Natural killer cell (primary cell): Measurements from ENCODE around the gene NAP1L1. TPM values are rescaled to one million over a fixed set of nuclear protein-coding genes. Genes with fewer than 3 reads are reported as not detected.

Experiments used
- ATAC-seq, 3 donors: fragments of 150-1000 bp in 2 of 3; fragments of 200-7000 bp in 1 of 3; cut with Tn5 transposase; 1 replicate in 1 of 3; 2 replicates in 2 of 3; pipeline ENCODE4 v1.10.0; 2021; ENCODE audit warnings: mild to moderate bottlenecking in 2 of 3, moderate library complexity in 2 of 3
- DNase-seq, 2 donors: peaks; one replicate each; pipeline versions ENCODE4 v3.0.0 to v3.0.0-alpha.2; 2013 to 2021; ENCODE audit warnings: mixed read lengths in 1 of 2
- H3K27ac ChIP-seq: one replicate; pipeline ENCODE4 v1.5.1; 2013; ENCODE audit warnings: mild to moderate bottlenecking, low read length
- H3K27me3 ChIP-seq: one replicate; pipeline ENCODE4 v1.6.1; 2013; ENCODE audit warnings: low read length; ENCODE audit not compliant: control insufficient read depth, insufficient read depth
- H3K36me3 ChIP-seq: one replicate; pipeline ENCODE4 v1.6.1; 2013; ENCODE audit warnings: low read length; ENCODE audit not compliant: control insufficient read depth, insufficient read depth
- H3K4me1 ChIP-seq: one replicate; pipeline ENCODE4 v1.6.1; 2013; ENCODE audit warnings: low read length; ENCODE audit not compliant: control insufficient read depth, insufficient read depth
- H3K4me3 ChIP-seq: one replicate; pipeline ENCODE4 v1.5.1; 2013; ENCODE audit warnings: low read length
- H3K9me3 ChIP-seq: one replicate; pipeline ENCODE4 v1.6.1; 2013; ENCODE audit warnings: low read length; ENCODE audit not compliant: control insufficient read depth, insufficient read depth
- H3K27ac Mint-ChIP-seq, 2 donors: one replicate each; pipeline ENCODE4 v1.8.0; 2022; ENCODE audit warnings: mild to moderate bottlenecking in 2 of 2, mixed read lengths in 2 of 2, moderate library complexity in 1 of 2
- H3K27me3 Mint-ChIP-seq, 2 donors: one replicate each; pipeline ENCODE4 v1.8.0; 2022; ENCODE audit warnings: low read depth in 2 of 2, mixed read lengths in 2 of 2
- H3K36me3 Mint-ChIP-seq: one replicate; pipeline ENCODE4 v1.8.0; 2022; ENCODE audit warnings: mixed read lengths
- H3K4me1 Mint-ChIP-seq, 2 donors: one replicate each; pipeline ENCODE4 v1.8.0; 2022; ENCODE audit warnings: mixed read lengths in 2 of 2
- H3K4me3 Mint-ChIP-seq: one replicate; pipeline ENCODE4 v1.8.0; 2022; ENCODE audit warnings: mild to moderate bottlenecking, moderate library complexity, mixed read lengths
- H3K9me3 Mint-ChIP-seq, 2 donors: one replicate each; pipeline ENCODE4 v1.8.0; 2022; ENCODE audit warnings: mixed read lengths in 2 of 2
- WGBS: methylation state at CpG from one replicate; pipeline ENCODE4 v1.1.7; 2013; ENCODE audit warnings: missing lambda C conversion rate; ENCODE audit not compliant: insufficient coverage; 5-methylcytosine and 5-hydroxymethylcytosine counted together
- intact Hi-C: fragments of 100-400 bp; cut with micrococcal nuclease; formaldehyde crosslinking; loops from one replicate; pipeline ENCODE4 v1.14.2; 2022
- total RNA-seq, 4 donors: library from RNA; stranded (reverse); fragments of 120-200 nt in 1 of 4; gene quantifications; one replicate each; pipeline versions ENCODE4 v1.2.3 to v1.2.4, GENCODE V29; 2013 to 2022
- TF ChIP-seq, protein P1 (sequence below): fragments of 200-600 bp; IDR thresholded peaks from one replicate; pipeline ENCODE4 v1.8.0; 2022; ENCODE audit warnings: antibody characterized with exemption

The NAP1L1 gene
- total RNA-seq, 3 donors from 2014 or later (not counting 1 experiment from before 2014, with no cell fraction given): 264 to 431 (median 286) TPM

DNA sequence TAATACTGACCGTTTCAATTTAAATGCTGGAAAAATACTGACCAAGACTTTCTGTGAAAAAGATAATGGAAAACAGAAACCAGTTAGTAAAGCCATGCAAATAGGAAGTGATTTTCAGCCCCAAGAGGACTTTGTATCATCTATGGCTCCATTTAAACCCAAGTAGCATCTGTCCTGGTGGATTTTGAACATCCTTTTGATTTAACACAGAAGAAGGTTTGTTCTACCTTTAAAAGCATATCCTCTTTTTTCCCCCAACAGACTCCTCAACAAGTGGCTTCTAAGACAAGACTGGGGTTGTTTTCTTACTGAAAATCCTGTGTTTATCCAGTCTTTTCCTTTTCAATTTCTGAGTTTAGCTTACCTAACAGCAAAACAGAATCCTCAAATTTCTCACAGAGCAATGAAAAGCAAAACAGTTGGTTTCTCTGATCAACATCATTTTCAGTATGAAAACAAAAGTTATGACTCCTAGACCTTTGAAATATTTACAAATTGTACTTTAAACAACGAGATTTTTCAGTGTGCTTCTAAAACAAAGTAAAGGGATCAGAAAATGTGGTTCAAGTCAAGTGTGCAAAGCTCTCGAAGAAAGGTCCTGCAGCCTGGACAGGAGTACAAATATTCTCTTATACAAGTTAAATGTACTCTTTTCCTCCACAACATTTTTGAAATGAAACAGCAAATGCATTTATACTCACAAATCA lies 55.8 kb downstream of the NAP1L1 start:
- no peaks in the 10 kb centered on the region for H3K36me3 ChIP-seq
- H3K9me3 ChIP-seq: no peaks in the 10 kb centered on the region
- Mint-ChIP-seq H3K27me3 (no peaks in the 10 kb centered on the region), H3K4me3 (peak overlapping the region; percentile 47), H3K4me1 (peaks cover 35 to 36% of the 10 kb centered on the region in 2 donors), H3K9me3 (no peaks in the 10 kb centered on the region), H3K27ac (peak overlapping the region; percentile 71 to 95), H3K36me3 (no peaks in the 10 kb centered on the region)
- intact Hi-C loops: no loop called here
- TF ChIP-seq, protein P1, sequence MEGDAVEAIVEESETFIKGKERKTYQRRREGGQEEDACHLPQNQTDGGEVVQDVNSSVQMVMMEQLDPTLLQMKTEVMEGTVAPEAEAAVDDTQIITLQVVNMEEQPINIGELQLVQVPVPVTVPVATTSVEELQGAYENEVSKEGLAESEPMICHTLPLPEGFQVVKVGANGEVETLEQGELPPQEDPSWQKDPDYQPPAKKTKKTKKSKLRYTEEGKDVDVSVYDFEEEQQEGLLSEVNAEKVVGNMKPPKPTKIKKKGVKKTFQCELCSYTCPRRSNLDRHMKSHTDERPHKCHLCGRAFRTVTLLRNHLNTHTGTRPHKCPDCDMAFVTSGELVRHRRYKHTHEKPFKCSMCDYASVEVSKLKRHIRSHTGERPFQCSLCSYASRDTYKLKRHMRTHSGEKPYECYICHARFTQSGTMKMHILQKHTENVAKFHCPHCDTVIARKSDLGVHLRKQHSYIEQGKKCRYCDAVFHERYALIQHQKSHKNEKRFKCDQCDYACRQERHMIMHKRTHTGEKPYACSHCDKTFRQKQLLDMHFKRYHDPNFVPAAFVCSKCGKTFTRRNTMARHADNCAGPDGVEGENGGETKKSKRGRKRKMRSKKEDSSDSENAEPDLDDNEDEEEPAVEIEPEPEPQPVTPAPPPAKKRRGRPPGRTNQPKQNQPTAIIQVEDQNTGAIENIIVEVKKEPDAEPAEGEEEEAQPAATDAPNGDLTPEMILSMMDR: no peak
- ATAC-seq: no peak
- 83% methylated on average over 3 of the region's 3 CpGs for whole genome bisulfite sequencing
- no peak for DNase-seq
- H3K27me3 ChIP-seq: peaks cover 2% of the 10 kb centered on the region
- H3K4me1 ChIP-seq: peaks cover 25% of the 10 kb centered on the region
- no peak overlapping the region for H3K27ac ChIP-seq
- H3K4me3 ChIP-seq: no peak overlapping the region

DNA sequence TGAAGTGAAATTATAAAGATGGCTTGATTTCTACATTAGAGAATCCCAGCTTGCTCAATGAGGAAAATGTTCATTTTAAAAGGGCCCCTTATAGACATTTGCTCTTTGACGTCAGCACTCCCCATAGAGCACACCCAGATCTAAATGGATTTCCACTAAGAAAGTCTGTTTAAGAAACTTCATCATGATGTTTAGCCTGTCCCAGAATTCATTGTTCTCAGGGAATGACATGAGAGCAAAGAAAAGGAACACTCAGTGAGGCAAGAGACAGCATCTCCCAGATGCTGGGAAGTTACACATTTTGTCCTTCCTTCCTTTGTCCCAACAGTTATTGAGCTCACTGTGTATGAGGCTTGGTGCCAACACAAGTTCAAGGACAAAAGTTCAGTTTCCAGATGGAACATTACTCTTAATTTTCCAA lies 57.8 kb downstream of the NAP1L1 start:
- Mint-ChIP-seq H3K4me1 (peaks cover 30 to 31% of the 10 kb centered on the region in 2 donors), H3K4me3 (no peak overlapping the region), H3K27ac (no peak overlapping the region), H3K36me3 (no peaks in the 10 kb centered on the region), H3K9me3 (no peaks in the 10 kb centered on the region), H3K27me3 (no peaks in the 10 kb centered on the region)
- TF ChIP-seq, protein P1: no peak
- ATAC-seq (no peak), DNase-seq (no peak)
- Histone ChIP-seq H3K9me3 (no peaks in the 10 kb centered on the region), H3K4me1 (peaks cover 17% of the 10 kb centered on the region), H3K27ac (no peak overlapping the region), H3K4me3 (no peak overlapping the region), H3K36me3 (no peaks in the 10 kb centered on the region), H3K27me3 (no peaks in the 10 kb centered on the region)
- WGBS: 89% methylated on average over 1 of the region's 1 CpG
- intact Hi-C loops: no loop called here

DNA sequence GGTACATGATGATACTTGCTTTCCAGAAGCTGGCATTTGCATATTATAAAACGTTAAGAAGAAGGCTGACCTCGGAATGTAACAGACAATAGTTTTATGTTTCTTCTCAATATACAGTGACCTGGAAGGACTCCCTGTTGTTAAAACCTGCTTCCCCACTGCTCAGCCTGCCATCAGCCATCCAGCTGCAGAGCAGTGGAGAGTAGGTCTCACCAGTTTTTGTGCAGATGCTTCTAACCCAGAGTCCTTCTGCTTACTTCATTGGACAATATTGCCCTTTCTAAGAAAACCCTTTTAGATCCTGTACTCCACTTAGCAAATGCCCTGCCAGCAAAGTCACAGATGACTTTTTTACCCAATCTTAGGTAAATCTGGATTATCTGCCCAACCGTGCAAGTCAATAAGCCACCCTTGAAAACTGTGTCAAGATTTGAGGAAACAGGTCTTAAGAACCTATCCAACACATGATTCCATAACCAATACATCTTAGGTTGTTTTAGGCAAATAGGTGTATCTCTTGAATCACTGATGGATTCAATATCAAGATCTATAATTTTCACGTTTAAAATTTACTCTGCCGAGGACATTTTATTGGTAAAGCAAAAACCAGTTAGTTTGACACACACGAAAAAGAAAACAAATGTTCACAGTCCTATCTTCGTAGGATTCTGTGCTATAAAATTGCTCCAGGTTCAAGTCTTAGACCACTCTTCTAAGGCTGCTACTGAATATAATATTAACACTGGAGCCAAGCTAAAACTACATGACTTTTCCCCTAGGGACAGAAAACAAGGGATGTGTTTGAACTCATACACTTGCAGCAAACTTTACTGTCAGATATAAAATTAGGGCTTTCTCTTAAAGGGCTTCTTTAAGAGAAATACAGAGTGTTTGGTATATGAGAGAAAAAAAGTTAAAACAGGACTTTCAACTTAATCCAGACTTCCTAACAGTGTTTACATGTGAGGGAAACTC lies 58.6 kb downstream of the NAP1L1 start:
- Mint-ChIP-seq H3K4me3 (no peak overlapping the region), H3K27me3 (no peaks in the 10 kb centered on the region), H3K27ac (peak overlapping the region in 1 of 2 donors; percentile 8), H3K9me3 (no peaks in the 10 kb centered on the region), H3K36me3 (no peaks in the 10 kb centered on the region), H3K4me1 (peaks cover 32 to 36% of the 10 kb centered on the region in 2 donors)
- no peak for ATAC-seq
- Histone ChIP-seq H3K27me3 (no peaks in the 10 kb centered on the region), H3K27ac (no peak overlapping the region), H3K36me3 (no peaks in the 10 kb centered on the region), H3K4me1 (peaks cover 21% of the 10 kb centered on the region), H3K4me3 (no peak overlapping the region), H3K9me3 (no peaks in the 10 kb centered on the region)
- intact Hi-C loops: no loop called here
- WGBS: 95% methylated on average over 7 of the region's 7 CpGs
- TF ChIP-seq, protein P1: no peak
- no peak for DNase-seq
